Measurements from ENCODE around the gene ITPRIPL1.

The ITPRIPL1 gene

DNA sequence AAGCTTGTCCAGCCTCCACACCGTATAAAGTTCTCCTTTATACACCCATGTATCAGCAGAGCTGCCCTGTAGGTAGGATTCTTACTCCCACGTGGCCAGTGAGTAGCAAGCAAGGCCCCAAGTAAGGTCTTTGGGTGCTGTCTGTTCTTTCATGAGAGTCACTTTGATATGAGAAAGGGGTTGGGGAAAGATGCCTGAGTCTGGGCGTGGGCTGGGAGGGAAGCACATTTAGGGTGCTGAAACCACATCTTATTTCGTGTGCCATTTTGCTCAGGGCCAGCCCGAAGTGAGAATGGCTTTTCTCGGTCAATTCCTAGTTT, 436 bp upstream of the ITPRIPL1 start:
- peak in 1 of 2 donors; percentile 32 for DNase-seq

DNA sequence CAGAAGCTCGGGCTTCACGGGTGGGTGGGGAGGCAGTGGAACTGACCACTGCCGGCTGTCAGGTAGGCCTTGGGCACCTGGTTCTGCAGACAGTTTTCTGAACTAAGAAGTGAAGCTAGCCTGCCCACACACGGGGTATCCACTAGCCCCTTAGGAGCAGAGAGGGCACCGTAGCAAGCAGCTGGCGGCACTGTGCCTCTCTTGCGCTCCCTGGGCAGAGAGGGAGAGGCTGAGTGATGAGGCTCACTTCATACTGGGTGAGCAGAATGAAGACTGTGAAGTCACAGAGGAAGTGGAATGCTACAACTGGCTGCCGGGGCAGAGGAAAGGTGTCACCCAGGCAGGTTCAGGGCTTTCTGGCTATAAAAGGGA, 753 bp downstream of the ITPRIPL1 start:
- peak; percentile 57 to 73 for DNase-seq

DNA sequence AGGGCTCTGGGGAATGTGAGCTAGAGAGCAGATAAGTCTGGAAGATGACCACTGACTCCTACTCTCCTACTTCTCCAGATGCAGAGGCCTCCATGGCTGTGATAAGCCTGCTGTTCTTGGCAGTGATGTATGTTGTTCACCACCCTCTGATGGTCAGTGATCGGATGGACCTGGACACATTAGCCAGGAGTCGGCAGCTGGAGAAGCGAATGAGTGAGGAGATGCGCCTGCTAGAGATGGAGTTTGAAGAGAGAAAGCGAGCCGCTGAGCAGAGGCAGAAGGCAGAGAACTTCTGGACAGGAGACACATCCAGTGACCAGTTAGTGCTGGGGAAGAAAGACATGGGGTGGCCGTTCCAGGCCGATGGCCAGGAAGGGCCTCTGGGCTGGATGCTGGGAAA, 1.4 kb downstream of the ITPRIPL1 start:
- DNase-seq: no peak

DNA sequence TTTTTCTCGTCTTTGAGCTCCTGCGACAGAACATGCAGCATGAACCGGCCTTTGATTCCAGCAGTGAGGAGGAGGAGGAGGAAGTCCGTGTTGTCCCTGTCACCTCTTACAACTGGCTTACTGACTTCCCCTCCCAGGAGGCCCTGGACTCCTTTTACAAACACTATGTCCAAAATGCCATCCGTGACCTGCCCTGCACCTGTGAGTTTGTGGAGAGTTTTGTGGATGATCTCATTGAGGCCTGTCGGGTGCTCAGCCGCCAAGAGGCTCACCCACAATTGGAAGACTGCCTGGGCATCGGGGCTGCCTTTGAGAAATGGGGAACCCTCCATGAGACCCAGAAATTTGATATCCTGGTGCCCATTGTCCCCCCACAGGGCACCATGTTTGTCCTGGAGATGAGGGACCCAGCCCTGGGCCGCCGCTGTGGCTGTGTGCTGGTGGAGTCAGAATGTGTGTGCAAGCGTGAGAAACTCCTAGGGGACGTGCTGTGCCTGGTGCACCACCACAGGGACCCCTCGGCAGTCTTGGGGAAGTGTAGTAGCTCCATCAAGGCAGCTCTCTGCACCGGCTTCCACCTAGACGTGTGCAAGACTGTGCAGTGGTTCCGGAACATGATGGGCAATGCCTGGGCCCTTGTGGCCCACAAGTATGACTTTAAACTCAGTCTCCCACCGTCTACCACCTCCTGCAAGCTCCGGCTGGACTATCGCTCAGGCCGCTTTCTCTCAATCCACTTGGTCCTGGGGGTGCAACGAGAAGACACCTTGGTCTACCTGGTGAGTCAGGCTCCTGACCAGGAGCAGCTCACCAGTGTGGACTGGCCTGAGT, 2.1 kb downstream of the ITPRIPL1 start:
- DNase-seq: no peak

DNA sequence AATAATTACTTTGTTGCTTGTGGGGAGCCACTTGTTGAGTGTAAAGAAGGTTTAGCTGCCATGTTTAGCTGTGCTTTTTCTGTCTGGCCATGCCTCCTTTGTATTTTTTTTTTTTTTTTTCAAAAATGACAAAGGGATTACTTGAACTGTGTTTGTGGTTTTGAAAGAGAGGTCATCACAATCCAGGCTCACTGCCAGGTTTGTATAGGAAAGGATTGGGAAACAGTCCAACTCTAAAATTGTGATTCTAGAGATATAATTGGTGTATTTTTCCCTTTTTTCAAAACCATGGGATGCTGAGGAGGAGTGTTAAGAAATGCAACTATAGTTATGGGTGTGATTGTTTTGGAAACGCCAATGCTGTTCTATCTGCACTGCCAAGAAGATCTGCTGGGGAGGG, 4.3 kb downstream of the ITPRIPL1 start:
- DNase-seq: no peak

DNA sequence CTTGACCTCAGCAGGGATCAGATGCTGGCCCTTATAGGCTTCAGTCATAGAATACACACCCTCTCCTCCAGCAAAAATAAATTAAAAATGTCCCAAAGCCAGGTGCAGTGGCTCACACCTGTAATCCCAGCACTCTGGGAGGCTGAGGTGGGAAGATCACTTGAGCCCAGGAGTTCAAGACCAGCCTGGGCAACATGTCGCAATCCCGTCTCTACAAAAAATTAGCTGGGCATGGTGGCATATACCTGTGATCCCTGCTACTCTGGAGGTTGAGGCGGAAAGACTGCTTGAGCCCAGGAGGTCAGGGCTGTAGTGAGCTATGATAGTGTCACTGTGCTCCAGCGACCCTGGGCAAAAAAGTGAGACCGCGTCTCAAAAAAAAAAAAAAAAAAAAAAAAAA, 4.8 kb downstream of the ITPRIPL1 start:
- no peak for DNase-seq

DNA sequence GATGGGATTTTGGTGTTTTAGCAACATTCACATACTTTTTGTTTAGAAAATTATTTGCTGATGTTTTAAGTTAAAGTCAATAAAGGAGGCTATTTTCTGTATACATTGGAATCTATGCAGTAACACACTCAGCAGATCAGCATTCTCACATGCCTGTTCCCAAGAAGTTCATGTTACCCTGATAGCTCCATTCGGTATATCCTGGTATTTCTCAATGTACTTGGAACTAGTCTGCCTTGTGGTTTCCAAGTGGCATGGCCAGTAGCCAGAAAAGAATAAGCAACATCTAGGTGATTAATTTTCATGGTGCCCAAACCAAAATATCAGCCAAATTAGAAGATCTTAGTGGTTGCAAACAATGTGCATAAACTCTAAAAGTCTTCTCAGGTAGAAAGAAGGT, 5.3 kb downstream of the ITPRIPL1 start:
- DNase-seq: no peak

DNA sequence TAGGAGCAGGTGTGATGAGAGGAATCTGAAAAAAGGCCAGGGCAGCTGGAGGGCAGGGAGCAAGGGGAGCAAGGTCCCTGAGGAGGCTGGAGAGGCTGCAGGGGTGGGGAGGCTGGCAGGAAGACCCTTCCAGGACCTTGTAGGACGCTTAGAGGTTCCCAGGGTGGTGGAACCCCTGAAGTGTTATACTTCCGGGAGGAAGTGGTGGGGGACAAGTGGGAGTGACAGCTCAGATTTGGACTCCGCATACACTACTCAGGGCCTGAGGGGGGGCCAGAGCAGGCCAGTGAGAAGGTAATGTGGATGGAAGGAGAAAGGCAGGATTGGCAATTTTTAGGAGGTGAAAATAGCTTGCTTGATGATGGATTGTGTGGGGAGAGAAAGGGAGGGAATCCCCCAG, 8.6 kb downstream of the ITPRIPL1 start:
- no peak for DNase-seq

DNA sequence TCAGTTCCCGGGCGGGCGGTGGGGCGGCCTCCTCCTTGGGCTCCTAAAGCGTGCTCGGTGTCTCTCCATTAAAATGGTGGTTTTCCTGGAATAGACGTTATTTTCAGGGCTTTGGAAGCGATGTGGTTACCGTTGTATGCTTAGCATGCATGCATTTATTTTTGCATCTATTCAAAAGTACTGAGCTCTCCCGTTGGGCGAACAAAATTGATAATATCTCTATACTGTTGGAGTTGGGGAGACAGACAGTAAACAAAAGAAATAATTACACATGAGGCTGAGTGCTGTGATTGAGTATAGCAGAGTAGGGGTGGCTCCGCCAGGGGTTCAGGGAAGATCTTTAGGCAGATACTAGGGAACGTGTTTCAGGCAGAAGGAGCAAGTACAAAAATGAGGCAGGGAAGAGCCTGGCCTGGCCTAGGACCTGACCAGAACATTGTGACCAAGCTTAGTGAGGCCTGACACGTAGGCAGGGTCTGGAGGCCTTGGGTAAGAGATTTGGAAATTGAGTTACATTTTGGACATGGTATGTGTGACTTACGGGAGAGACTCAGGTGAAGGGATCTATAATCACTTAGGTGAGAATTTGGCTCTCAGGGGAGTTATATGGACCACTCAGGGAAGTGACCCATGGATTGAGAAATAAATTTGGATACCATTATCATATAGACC, 11.1 kb downstream of the ITPRIPL1 start:
- no peak for DNase-seq

DNA sequence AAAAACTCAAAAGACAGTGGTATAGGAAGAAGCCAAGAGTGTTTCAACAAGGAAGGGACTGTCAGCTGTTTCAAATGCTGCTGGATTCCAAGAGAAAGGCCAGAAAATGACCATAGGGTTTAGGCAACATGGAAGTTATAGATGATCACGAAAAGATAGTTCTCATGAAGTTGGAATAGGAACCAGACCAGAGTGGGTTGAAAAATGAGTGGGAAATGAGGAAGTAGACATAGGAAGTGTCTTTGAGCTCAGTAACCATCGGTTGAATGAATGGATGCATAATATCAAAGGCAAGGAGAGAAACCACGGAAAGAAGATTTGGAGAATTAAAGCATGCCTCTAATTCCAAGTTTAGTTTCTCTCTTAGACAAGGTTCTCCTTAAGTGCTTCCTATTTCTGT, 11.8 kb downstream of the ITPRIPL1 start:
- no peak for DNase-seq

DNA sequence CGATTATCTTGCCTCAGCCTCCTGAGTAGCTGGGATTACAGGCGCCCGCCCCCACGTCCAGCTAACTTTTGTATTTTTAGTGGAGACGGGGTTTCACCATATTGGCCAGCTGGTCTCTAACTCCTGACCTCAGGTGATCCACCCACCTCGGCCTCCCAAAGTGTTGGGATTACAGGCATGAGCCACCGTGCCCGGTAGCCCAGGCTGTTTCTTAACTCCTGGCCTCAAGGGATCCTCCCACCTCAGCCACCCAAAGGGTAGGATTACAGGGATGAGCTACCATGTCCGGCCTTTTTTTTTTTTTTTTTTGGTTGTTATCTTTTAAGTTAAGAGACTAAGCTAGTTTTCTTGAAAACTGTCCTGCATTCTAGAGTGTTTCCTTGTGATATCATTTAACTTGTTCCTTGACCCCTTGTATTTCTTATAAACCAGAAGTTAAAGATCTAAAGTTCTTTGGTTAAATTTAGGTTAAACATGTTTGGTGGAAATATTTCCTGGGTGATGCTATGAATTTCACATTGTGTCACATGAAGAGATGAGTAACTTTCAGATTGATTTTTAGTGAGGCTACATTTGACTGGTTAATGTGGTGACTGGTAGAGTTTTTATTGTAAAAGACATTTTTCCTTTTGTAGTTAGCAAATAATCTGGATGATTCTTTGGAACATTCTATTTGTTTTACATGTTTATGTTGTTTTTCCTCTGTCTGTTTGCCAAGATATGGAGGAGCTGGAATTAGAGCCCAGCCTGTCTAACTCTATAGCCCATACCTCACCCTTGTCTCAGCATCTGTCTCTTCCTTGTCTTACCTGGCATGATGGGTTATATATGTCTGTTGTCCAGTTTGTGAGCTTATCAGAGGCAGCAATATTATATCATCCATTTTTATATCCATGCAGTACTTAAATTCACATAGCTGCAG, 15.6 kb downstream of the ITPRIPL1 start:
- DNase-seq: no peak

DNA sequence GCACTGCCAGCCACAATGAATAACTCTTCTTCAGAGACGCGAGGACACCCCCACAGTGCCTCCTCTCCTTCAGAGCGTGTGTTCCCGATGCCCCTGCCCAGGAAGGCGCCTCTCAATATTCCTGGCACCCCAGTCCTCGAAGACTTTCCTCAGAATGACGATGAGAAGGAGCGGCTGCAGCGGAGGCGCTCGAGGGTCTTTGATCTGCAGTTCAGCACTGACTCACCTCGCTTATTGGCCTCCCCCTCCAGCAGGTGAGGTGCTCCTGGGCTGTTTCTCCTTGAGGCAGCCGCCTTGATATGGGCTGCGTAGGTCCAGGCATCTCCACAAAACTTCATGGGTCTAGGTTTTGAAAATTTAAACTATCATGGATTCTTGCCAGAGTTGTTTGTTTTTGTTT, 16.5 kb downstream of the ITPRIPL1 start:
- no peak for DNase-seq

DNA sequence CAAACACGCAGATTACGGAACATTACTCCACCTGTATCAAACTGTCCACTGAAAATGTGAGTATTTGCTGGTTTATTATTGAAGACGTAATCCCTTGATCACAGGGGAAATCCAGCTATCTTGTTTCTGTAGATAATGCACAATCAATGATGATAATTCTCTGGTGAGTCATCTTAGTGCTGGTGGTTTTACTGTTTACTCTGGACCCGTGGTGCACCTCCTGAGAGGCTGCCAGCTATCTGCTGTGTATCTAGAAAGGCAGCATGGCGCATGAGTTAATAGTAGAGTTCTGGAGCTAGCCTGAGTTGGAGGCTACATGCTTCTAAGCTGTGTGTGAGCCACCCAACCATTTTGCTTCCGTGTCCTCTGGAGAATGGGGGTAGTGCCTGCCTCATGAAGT, 17.0 kb downstream of the ITPRIPL1 start:
- peak; percentile 37 to 63 for DNase-seq

DNA sequence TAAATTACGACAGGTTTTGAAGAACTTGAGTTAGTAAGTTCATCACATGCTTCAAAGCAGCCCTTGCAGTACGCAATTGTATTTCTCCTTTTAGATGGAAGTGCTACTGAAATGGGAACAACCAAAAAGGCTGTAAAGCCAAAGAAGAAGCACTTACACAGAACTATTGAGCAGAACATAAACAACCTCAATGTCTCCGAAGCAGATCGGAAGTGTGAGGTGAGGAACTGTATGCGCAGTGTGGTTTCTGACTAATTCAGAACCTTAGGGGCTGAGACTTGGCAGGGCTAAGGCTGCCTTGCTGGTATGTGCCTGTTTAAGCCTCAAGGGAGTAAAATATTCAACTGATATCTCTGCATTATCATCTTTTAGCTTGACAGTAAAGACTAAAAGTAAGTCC, 18.9 kb downstream of the ITPRIPL1 start:
- DNase-seq: peak; percentile 47 to 69

DNA sequence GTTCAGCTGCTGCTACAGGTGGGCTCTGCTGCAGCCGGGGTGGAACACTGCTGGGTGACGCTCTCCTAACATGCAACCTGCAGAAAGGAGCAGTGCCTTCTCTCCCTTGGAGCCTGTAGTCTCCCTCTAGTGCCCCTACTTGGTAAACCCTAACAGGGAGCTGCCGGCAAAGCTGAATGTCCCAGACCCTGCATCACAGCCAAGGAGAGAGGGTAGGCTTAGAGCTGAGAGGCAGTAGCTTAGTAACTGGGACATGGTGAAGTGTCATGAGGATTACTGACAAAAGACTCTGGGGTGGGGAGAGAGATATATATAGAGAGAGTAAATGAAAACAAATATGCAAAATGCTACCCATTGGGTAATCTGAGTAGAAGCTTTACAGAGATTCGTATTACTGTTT, 20.3 kb downstream of the ITPRIPL1 start:
- DNase-seq: peak; percentile 14 to 47

DNA sequence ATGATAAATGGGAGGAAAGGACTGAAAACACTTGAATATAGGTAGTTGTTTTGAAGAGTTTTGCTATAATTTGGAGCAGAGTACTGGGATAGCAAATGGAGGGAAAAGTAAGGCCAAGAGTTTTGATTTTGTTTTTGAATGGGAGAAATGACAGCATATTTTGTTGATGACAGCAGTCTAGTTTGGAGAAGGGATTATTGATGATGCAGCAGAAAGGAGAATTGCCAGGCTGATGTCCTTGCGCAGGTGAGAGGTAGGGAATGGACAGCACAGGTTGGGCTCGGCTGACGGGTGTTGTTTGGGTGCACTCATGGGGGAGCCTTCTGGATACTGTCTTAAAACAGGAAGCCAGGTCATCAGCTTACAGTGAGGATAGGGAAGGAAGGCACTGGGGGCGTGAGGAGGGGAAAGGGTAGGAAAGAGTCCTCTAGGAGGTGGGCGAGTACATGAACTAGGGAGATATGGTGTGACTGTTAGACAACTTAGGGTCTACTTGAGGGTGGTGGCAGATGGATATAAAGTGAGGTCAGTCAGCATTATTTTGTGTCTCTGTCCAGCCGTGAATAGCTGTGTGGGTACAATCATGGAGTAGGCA, 20.8 kb downstream of the ITPRIPL1 start:
- no peak for DNase-seq

DNA sequence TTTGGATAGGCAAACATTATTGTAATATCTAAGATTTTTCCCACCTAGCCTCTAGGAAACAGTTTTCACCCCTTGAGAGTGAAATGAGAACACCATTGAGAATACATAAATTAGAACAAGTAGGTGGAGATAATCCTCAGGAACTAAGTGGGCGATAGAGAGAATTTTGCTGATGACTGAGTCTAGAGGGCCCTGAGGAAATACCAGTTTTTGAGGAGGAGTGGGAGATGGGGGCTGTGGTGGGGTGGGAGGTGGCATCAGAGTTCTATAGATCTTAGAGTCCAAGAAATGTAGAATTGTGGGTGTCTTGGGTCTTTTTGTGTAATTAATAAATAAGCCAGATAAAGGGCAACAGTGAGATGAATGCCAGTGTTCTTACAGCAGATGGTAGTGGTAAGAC, 22.3 kb downstream of the ITPRIPL1 start:
- DNase-seq: no peak

DNA sequence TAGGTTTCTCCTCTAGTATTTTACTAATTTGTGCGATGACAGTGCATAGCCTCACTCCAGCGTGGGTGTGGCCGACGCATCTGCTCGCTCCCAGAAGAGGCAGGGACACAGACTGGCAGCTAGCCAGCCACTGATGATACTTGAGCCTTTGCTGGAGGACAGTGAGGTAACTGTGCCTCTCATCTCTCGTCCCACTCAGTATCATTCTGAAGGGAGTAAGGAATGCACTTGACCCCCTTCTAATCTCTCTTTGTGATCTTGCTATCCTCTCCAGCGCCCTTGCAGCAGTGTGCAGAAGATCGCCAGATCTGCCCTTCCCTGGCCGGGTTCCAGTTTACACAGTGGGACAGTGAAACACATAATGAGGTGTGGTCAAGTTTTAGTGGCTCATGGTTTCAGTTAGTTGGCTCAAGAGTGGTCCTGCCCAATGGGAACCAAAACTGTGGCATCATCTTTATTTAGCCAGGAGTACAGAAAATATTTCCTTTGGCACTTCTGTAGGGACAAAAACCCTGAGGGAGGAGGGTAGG, 28.0 kb downstream of the ITPRIPL1 start:
- no peak for DNase-seq

DNA sequence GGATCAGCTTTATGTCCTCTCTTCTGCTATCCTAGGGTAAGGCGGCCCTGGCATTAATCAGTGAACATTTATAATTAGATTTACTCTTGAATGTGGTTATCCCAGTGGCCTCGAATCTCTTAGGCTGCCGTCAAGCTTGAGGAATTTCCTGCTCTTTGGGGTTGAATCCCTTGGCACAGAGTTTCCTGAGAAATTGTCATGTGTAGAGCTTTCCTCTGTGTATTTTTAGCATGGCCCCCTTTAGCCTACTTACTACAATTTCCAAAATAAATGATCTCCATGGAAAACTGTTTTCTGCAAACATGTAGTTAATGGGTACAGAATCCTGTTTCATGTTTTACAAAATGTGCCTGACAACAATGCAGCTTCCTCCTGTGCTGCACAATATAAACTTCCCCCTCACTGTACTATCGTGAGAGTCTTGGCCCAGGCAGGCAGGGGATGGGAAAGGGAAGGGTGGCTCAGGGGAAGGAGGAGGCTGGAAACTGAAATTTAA, 28.5 kb downstream of the ITPRIPL1 start:
- DNase-seq: no peak

DNA sequence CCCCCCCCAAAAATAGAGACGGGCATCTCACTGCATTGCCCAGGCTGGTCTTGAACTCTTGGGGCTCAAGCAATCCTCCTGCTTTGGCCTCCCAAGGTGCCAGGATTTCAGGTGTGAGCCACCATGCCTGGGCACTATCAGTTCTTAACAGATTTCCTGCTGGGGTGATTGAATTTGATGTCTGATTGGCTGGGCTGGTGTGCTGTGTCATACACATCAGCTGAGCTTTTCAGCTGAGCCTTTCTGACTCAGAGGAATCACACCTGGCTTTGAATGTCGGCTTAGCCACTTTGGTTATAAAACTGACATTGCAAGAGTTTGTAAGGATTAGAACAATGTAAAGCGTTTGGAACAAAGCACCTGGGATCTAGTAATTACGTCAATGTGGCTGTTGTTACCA, 29.4 kb downstream of the ITPRIPL1 start:
- DNase-seq: no peak

DNA sequence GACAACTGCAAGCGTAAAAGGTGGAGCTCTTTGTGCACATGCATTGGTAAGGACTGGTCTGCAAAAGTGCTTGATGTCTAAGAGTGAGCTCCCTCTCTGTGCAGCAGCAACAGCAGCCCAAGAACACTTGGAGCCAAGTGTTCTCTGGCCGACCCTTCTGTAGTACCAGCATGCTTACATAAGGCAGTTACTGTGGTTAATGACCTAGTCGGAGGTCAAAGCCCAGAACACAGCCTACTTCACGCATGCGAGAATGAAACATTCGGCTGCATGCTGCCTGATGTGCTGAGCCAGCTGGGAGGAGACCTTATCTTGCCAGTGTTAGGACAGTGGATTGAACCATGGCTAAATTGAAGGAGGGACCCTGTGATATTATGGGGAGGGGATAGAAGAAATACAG, 31.8 kb downstream of the ITPRIPL1 start:
- no peak for DNase-seq

DNA sequence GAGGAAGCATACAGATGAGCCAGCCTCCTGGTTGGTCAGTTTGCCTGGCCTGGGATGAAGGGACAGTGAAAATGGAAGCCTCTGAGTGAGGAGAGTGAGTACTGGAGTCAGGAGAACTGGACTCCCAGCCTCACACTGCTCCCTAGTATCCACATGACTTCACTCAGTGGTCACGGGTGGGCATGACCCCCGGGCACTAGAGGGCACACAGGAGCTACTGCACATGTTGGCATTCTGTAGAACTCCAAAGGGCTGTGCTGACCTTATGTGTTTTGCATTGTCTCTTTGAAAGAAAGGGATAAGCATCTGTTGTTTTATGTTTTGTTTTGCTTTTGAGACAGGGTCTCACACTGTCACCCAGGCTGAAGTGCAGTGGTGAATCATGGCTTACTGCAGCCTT, 34.2 kb downstream of the ITPRIPL1 start:
- DNase-seq: peak; percentile 43 to 53

DNA sequence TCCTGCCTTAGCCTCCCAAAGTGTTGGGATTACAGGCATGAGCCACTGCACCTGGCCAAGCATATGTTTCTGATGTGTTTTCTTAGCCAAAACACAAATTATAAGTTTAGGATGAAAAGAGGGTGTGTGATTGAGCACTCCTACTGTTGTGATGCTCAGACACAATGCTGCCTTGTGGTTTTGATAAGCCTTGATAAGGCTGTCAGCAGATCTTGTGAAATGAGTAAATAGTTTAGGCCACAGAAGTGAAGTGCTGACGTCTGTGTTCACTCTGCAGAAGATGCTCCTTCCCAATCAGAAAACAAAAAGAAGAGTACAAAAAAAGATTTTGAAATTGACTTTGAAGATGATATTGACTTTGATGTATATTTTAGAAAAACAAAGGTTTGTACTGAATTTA, 34.7 kb downstream of the ITPRIPL1 start:
- peak; percentile 2 to 43 for DNase-seq

All from CD4-positive, alpha-beta T cell treated with Interleukin-1 beta for 1 hour (primary cell).